HG03097 (cell line): ENCODE measurements around the gene NUTF2.
A peak's percentile ranks its signal among the peaks of the same experiment; 100 is the strongest.
"Not testable (repeated sequence)": the region's sequence is repeated elsewhere in the genome, so short reads cannot be mapped to it uniquely, and the experiment has no call there.

Source experiments
- ATAC-seq: cut with Tn5 transposase; IDR thresholded peaks from one replicate; pipeline ENCODE4 v1.9.1; 2021; ENCODE audit not compliant: unreplicated experiment, low FRiP score

Gene NUTF2

DNA sequence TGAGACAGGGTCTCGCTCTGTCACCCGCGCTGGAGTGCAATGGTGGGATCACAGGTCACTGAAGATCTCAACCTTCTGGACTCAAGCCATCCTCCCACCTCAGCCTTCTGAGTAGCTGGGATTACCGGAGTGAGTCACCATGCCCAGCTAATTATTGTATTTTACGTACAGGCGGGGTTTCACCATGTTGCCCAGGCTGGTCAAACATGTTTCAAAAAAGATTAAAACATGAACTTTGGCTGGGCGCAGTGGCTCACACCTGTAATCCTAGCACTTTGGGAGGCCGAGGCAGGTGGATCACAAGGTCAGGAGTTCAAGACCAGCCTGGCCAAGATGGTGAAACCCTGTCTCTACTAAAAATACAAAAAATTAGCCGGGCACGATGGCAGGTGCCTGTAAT is 9.5 kb upstream of the NUTF2 start:
- ATAC-seq = not testable (repeated sequence)

DNA sequence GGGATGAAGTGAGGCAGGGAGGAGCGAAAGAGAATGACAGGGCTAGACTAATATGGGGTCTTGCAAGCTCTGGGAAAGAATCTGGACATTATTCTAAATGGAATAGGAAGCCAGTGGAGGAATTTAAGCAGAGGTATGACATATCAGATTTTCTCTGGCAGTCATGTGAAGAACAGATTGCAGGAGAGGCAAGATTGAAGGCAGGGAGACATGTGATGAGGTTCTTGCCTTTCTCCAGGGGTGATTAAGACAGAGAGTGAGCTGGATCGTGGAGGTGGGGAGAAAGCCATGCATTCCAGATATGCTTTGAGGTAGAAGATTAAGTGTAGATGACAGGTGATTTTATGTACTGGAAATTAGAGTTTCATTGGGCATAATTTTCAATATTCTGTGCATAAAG is 8.9 kb upstream of the NUTF2 start:
- ATAC-seq = no peak

DNA sequence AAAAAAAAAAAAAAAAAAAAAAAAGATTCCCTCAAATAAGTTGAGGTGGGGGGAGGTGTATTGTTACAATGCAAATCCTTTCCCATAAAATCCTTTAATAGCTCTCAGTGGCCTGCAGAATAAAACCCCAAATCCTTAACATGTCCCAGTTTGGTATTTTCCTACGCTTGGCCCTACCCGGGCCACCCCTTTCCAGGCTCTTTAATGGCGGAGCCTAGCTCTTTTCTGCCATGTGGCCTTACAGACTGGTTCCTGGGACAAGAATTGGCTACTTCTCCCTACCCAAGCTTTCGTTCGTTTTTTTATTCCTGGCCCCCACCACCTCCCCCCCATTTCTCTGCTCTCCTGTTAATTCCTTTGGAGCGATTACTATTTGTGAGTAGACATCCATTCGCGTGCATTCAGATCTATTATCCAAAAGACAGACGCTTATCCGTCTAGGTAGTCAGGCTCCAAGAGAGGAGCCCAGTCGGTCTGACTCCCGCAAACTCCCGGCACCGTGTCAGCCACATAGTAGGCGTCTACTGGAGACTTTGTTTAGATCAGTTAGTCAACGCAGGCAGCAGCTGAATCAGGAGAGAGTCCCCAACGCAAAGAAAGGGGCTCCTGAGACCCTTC is 5.4 kb upstream of the NUTF2 start:
- no peak for ATAC-seq

DNA sequence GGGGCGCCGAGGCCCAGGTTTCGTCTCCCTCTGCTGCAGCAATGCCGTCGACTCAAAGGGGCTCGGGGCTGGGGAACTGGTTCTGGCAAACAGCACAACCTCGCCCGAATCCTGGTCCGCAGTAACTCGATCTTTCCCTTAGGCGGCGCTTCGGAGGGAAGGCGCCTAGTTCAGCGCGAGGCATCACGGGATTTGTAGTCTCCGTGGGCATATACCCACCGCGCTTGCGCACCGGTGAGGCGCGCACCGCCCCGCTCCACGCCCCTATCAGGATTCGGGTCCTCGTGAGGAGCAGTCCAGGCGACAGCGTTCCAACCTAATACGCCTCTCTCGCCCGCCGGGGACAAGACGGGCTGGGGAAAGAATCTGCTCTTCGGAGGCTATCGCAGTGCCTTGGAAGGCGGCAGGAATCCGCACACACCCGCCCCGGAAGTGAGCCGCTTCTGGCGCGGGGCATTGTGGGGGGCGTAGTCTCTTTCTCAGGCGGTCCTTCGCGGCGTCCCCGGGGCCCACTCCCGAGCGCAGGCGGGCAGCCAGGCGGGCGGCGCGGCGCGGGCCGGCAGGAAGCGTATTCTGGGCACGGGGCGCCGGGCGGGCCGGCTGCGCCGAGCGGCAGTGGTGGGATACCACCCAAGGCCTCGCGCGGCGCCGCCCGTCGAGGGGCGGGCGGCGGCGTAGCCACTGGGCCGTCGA is 4.8 kb upstream of the NUTF2 start, which contains the start of gene THAP11:
TSS of gene THAP11 (plus strand) at position 505 of the 693 bp plus-strand sequence. CDS start 235 bp downstream, outside the sequence.
- ATAC-seq = peak; percentile 46

DNA sequence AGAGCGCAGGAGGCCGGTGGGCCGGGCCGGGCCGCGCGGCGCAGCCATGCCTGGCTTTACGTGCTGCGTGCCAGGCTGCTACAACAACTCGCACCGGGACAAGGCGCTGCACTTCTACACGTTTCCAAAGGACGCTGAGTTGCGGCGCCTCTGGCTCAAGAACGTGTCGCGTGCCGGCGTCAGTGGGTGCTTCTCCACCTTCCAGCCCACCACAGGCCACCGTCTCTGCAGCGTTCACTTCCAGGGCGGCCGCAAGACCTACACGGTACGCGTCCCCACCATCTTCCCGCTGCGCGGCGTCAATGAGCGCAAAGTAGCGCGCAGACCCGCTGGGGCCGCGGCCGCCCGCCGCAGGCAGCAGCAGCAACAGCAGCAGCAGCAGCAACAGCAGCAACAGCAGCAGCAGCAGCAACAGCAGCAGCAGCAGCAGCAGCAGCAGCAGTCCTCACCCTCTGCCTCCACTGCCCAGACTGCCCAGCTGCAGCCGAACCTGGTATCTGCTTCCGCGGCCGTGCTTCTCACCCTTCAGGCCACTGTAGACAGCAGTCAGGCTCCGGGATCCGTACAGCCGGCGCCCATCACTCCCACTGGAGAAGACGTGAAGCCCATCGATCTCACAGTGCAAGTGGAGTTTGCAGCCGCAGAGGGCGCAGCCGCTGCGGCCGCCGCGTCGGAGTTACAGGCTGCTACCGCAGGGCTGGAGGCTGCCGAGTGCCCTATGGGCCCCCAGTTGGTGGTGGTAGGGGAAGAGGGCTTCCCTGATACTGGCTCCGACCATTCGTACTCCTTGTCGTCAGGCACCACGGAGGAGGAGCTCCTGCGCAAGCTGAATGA is 4.0 kb upstream of the NUTF2 start:
- ATAC-seq = peak; percentile 5

DNA sequence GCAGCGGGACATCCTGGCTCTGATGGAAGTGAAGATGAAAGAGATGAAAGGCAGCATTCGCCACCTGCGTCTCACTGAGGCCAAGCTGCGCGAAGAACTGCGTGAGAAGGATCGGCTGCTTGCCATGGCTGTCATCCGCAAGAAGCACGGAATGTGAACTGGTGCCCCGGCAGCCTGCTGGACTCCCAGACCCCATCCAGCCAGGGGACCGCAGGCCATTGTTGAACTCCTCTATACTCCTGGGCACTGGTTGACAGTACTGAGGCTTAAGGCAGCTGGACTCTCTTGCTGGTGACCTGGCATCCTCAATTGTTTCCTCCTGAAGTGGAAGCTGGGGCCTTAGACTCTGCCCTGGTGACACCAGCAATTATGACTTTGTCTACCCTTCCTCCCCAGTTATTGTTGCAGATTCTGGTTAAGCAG is 3.4 kb upstream of the NUTF2 start:
- ATAC-seq = no peak

DNA sequence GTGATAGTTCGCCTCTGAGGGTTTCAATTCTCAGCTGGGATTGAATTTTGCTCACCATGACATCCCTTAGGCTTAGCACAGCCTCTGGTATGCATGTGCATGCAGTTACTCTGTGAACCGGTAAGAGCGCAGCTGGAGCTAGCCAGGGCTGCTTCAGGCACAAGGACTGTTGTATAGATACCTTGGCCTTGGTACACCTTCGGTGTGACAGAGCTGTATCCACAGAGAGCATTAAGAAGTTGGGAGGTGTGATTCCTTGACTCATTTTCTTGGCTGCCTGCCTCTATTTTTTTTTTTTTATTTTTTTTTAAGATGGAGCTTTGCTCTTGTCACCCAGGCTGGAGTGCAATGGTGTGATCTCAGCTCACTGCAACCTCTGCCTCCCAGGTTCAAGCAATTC is 2.2 kb upstream of the NUTF2 start:
- ATAC-seq = no peak

DNA sequence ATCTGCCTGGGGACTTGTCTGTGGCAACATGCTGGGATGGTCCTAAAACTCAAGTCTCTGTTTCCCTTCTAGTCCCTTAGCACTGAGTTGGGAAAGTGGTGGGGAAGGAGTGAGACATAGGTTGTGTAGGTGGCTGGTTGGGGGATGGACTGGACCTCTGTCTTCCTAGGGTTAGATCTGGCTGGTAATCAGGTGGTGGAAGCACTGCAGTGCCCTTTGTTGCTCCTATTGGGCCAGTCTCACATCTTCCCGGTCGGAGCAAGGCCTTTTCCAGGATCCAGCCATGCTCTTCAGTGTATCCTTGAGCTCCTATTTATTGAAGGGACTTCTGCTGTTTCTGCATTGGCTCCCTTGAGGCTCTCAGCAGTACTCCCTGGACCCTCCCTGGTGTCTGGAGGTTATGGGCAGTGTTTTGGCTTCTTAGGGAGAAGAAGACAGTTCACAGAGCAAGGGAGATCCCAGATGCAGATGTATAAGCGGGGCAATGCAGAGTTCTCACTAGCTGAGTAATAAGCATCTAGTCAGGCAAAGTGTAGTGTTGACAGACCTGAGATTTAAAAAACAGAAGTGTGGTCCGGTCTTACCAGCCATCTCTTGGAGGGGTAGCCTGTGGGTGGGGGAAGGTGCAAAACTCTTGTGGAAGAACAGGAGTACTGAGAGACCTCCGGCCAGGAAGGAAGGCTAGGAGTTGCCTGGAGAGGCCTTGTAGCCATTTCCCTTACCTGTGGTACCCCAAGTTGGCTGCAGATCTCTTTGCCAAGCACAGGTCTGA is 1.3 kb upstream of the NUTF2 start:
- no peak for ATAC-seq

DNA sequence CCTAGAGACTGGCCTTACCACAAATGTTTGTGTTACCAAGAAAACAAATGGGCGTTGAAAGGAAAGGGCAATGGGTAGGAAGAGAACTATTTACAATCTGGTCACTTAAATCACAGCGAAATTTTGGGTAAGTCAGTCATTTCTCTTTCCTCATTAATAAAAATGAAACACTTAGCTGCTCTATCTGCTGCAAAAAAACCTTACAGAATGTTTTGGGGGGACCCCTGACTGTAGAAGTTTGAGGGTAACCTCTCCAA is 742 bp upstream of the NUTF2 start:
- no peak for ATAC-seq

DNA sequence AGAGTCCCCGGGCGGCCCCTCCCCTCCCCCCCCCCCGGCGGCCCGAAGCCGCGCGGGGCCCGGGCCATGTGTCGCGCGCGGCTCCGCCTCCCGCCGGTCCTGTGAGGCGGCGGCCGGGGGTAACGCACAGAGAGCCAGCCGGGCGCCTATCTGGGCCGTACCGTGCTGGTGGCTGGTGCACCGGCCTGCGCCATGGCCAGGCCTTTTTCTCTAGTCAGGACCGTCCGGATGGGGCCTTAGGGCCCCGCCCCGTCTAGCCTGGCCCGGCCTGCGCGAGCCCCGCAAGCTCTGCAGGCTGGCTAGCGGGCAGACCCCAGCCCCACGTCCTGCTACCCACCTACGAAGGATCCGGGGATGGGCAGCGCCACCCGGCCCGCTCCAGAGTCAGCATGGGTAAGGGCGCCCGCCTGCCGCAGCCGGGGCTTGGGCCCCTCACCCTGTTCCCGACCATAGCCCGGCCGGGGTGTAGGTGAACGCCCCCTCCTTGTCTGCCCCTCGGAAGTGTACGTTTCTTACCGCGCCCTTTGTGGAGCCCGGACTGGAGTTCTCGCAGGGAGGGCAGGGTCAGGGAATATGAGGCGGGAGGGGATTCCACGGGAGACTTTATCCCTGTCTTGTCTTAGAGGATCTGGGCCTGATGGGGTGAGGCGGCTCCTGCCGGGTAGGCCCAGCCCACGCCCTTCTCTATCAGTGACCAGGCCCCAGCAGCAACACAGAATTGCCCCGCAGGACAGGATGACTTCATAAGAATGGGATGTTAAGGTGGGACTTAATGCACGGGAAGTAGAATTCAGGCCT is 530 bp downstream of the NUTF2 start, which contains the start of gene CENPT:
TSS of gene CENPT (minus strand) at position 630 of the 798 bp plus-strand sequence. CDS start 13,834 bp downstream, outside the sequence.
- ATAC-seq = peak; percentile 32

DNA sequence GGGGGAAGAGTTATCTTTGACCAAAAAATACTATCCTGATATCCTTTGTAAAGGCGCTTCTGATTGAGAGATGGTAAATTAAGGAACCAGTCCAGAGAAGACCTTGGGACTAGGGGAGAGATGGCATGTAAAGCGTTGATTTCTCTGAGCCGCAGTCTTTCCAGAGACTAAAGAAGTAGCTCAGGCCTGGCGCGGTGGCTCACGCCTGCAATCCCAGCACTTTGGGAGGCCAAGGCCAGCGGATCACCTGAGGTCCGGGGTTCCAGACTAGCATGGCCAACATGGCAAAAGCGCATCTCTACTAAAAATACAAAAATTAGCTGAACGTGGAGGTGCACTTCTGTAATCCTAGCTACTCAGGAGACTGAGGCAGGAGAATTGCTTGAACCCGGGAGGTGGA is 1.4 kb downstream of the NUTF2 start:
- no peak for ATAC-seq

DNA sequence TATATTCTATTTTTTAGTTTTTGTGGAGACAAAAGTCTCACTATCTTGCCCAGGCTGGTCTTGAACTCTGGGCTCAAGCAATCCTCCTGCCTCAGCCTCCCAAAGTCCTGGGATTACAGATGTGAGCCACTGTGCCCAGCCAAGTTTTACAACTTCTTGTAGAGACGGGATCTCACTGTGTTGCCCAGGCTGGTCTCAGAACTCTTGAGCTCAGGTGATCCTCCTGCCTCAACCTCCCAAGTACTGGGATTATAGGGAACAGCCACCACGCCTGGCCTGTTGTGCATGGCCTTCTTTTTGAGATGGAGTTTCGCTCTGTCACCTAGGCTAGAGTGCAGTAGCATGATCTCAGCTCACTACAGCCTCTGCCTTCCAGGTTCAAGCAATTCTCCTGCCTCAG is 6.9 kb downstream of the NUTF2 start:
- no peak for ATAC-seq

DNA sequence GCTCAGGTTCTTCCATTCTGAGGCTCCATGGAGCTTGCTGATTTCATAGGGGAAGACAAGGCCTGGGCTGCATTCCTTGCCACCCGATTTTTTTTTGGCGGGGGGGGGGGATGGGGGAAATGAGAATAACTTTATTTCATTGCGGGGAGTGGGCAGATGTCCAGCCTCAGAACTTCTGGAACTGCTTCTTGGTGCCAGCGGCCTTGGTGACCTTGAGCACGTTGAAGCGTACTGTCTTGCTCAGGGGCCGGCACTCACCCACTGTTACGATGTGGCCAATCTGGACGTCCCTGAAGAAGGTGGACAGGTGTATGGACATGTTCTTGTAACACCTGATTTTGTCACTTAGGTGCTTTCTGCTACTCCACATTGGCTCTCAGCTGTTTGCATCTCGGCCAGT is 9.1 kb downstream of the NUTF2 start:
- no peak for ATAC-seq

DNA sequence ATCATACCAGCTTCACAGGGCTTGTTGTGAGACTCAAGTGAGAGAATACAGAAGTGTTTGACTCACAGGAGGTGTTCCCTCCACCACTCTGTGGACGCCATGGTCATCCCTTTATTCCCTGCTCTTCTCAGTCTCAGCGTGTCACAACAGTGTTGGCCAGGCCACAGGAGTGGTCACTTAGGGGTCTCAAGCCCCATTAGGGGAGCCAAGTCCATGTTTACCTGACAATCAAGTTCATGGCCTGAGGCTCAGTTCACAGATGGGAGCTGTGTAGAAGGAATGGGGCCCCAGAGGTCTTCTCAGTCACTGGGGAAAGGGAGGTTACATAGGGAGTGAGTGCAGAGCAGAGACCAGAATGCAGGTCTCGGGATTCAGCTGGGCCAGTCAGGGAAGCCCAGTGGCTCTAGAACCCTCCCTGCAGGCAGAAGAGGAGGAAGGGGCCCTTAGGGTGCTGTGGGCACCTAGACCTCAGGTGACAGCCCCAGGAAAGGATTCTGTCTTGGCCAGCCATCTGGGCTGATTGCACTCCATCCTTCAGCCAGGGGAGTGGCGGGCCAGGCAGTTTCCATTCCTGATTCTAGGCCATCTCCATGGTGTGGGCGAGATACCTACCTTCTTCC is 10.3 kb downstream of the NUTF2 start:
- ATAC-seq = no peak

DNA sequence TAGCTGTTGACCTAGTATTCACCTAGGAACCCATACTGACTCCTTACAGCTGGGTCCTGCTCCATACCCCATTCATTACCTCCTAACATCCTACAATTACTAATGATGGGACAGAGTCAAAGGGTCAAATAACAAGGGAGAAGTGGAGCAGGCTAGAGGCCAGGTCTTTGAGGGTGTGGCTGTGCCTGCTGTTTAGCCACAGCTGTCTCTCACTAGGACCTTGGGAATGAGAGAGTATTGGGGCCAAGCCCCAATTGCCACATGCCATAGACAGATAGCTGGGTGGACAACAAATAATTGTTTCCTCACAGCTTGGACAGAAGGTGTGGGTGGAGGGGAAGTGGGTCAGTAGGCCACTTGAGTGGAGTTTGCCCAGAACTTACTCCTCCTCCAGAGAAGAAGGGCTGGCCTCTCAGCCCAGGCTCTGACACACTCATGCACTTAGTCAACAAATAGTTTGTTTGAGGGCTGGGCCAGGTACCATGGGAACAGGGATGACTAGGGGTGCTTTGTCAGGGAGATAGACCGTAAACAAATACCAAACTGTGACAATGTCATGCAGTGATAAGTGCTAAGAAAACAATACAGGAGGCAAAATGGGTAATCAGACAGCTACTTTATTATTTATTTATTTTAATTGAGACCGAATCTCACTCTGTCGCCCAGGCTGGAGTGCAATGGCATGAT is 11.0 kb downstream of the NUTF2 start:
- no peak for ATAC-seq

DNA sequence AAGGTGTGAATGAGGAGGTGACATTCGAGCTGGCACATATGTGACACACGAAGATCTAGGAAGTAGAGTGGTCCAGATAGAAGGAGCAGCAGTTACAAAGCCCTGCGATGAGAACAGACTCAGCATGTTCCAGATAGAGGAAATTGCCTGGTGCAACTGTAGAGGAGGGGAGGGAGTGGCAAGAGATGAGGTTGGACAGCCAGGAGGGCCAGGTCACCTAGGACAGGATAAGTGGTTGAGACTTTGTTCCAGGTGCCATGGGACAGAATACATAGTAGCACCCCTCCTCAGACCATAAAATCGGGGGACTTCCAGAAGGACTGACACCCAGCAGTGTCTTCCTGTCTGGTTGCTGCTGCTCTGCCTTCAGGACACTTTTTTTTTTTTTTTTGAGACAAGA is 11.8 kb downstream of the NUTF2 start:
- ATAC-seq = no peak

DNA sequence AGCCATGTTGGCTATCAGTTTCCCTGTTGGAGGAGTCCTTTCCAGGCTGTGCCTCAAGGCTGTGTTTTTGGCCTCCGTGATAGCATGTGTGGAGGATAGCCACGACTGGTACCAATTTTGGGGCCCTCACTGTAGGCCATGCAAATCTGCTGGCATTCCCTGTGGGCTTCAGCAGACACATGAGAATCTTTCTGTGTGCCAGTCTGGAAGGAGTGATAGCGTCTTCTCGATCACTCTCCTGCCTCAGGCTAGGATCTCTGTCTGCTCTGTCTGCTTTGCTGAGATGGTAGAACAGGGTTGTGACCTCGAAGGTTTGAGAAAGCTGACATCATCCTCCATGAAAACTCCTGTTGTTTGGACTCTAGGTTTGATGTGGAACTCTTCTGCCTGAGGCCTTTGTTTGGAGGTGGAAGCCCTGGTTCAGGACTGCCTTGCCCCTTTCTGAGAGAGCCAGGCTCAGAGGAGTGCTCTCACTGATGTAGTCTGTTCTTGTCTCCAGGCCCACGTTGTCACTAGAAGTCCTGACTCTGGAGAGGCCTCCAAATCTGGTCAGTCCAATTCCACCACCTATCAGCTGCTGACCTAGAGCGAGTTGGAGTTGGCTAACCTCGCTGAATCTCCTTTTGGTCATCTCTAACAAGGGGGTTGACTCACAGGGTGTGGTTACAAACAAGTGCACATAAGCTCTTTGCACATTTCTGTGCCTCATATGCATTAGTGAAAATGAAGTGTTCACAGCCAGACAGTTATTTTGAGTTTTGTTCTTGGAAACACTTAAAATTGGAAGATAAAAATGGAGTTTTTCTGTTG is 14.1 kb downstream of the NUTF2 start:
- no peak for ATAC-seq

DNA sequence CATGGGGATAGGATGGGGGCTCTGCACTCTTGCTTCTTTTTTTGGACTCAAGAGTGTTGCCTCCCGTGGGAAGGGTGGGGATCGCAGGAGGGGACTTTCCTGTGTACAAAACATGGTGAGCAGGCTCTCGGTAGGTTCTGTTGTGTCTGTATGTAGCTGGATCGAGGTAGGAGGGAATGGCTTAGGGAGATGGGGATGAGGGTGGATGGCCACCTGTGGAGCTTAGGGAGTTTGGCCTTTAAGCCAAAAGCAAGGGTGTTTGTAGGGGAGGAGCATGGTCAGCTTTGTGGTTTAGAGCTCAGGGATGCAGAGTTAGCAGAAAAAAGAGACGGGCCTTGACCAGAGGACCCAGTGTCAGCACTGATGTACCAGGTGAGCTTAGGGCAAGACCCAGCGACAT is 15.1 kb downstream of the NUTF2 start:
- ATAC-seq = no peak
